HG03175 (cell line): ENCODE data around the gene ZP2.
"Not testable (repeated sequence)": the region's sequence is repeated elsewhere in the genome, so short reads cannot be mapped to it uniquely, and the experiment has no call there.

Source experiments
- ATAC-seq: cut with Tn5 transposase; IDR thresholded peaks from one replicate; pipeline ENCODE4 v1.9.1; 2021; ENCODE audit warnings: mild to moderate bottlenecking, moderate library complexity; ENCODE audit not compliant: unreplicated experiment

Gene ZP2

DNA sequence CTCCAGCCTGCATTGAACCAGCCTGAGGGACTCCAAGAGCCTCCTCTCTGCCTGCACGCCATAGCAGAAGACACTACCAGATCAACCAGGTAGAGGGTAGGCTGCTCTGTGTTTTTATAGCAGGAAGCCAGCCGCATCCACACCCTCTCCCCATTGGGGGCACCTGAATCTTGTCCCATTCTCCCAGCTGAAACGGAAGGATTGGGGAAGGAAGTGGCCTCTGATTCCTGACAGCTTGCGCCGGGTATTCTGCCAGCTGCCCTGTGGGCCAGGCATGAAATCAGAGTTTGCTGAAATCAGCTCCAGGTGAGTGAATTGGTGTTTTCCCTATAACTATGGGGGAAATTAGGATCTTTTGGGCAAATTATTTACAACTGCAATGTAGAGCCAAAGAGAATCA is at the start of gene ZP2:
Gene ZP2 (minus strand): TSS at position 89 of the 400 bp plus-strand sequence. CDS start 27 bp downstream, at position 62.
- ATAC-seq, result no peak

DNA sequence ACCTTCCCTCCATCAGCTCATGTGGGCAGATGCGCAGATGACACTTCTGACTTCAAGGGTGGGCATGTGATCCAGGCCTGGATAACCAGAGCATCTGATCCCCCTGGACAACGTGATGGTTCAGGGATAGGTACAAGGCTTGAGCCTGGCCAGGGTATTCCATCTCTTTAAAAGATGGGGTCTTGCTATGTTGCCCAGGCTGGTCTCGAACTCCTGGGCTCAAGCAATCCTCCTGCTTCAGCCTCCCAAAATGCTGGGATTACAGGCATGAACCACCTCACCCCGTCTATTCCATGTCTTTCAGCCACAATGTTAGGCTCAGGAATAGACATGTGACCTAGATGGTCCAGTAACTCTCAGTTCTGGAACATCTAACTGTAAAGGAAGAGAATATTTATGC is 45.9 kb upstream of the ZP2 start:
- ATAC-seq, result no peak

DNA sequence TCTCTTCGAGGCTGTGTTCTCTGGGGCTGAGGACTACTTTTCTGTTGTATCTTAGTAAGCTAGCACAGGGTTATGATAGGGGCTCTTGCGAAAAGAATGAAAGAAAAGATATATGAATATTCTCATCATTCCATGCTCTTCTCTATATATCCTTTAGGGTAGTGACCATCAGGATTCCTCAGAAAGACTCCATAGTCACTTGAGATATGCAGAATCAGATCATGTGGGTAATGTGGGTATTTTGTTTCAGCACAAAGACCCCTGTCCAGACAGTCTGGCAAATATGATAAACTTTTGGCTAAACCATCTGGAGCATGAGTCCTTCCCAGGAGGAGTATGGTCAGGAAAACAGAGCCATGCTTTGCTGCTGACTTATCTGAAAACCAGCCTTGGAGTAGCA is 45.3 kb upstream of the ZP2 start:
- ATAC-seq, result no peak

DNA sequence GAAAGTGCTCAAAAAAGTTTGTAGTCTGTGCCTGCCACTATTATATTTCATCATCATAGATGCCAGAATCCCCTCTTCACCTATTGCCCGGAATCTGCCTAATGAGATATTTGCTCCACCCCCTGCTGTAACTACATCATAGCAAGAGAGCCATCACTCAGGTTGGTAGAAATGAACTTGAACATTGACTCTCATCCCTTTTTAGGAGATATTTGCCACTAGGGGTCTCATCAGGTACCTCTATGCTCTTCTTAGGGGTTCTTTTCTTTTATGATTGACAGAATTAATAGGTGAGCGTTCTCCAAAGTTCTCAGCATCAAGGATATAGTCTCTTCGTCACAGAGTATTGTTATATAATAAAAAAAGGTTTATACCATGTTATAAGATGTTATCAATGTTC is 42.1 kb upstream of the ZP2 start:
- no peak for ATAC-seq

DNA sequence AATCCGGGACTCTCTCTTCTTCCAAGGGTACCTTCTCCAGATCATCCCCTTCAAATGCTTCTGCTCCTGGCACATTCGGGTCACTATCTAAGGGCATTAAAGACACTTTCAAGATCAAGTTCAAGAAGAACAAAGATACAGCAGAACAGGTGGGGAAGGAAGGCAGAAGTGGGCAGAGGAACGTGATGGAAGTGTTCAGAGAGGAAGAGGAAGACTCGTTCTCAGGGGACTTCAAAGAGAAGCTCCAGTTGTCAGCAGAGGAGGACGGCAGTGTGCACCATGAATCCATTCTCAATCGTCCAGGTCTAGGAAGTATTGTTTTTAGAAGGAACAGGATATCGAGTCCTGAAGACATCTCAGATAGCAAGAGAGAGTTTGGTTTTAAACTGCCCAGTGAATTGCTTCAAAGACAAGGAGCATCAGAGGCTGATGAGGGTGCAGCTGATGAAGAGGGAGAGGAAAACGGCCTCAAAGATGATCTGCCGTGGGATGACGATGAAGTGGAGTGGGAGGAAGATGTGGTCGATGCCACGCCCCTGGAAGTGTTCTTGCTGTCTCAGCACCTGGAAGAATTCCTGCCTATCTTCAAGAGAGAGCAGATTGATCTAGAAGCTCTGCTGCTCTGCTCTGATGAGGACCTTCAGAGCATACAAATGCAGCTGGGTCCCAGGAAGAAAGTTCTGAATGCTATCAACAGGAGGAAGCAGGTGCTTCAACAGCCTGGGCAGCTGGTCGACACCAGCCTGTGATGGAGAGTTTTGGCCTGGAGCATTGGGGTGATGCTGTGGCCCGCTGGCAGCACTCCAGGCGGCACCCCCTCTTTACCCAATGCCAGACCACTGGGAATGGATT is 38.9 kb upstream of the ZP2 start:
- ATAC-seq, result no peak

DNA sequence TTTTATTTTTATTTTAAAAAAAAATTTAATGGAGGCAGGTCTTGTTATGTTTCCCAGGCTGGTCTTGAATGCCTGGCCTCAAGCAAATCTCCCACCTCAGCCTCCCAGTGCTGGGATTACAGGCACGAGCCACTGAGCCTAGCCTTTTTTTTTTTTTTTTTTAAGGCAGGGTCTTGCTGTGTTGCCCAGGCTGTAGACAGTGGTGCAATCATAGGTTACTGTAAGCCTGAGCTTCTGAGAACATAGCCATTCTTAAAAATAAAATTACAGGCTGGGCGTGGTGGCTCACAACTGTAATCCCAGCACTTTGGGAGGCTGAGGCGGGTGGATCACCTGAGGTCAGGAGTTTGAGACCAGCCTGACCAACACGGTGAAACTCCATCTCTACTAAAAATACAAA is 36.8 kb upstream of the ZP2 start:
- not testable (repeated sequence) for ATAC-seq

DNA sequence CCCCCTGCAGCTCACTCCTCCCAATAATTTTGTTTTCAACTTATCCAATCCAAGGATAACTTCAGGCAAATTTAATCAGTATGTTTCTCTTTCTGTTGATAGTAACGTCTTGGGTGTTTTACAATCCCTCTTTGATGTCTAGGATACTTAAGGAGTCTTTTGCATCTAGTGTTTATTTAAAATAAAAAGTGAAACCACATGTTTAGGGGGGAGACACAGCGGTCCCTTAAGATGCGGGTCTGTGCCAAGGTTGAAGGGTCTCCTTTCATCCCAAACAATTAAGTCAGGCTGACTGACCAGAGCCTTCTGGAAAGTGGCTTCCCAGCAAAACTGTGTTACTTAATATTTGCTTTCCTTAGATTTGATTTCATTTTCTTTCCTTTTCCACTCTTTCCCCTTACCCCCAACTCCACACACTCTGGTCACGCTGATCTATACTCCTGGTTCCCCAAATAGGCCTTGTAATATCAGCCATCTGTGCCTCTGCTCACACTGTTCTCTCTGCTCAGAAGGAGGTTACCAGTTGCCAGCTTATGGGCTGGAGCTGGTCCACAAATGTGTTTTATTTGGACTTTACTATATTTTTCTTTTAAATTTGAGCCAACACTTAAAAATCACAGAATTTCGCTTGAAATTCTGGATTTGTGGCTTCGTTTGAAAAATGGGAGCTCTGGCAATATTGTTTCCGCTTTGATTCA is 33.3 kb upstream of the ZP2 start:
- ATAC-seq, result no peak

DNA sequence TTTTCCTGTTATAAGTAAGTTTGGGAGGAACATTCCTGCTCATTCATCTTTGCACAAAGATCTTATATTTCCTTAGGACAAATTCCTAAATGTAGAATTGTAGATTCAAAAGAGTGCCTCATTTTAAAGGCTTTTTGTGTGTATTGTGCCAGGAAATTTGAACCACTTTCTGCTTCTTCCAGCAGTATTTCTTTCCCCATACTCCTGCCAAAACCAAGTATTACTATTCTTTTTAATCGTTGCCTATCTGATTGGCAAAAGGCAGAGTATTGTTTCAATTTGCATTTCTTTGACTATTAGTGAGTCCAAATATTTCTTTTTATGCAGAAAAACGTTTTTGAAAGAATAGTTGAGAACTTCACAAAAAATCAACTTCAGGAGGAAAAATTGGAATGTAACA is 31.4 kb upstream of the ZP2 start:
- ATAC-seq, result no peak

DNA sequence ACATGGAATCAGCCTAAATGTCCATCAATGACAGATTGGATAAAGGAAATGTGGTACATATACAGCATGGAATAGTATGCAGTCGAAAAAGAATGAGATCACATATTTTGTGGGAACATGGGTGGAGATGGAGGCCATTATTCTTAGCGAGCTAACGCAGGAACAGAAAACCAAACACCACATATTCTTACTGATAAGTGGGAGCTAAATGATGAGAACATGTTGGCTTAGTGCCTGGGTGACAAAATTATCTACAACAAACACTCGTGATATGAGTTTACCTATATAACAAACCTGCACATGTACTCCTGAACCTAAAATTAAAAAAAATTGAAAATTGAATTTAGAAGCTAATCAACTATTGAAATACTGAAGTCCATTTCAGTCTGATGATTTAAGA is 28.3 kb upstream of the ZP2 start:
- ATAC-seq, result no peak

DNA sequence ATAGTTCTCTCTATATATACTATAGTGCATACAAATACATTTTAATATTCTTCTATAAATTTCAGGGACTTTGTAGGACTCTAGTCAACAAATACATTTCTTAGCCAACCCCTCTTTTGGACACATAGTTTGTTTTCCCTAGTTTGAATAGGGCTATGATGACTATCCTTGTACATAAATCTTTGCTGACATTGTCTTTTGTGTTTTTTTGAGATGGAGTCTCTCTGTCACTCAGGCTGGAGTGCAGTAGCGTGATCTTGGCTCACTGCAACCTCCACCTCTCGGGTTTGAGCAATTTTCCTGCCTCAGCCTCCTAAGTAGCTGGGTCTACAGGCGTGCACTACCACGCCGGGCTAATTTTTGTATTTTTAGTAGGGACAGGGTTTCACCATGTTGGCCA is 25.5 kb upstream of the ZP2 start:
- ATAC-seq, result no peak

DNA sequence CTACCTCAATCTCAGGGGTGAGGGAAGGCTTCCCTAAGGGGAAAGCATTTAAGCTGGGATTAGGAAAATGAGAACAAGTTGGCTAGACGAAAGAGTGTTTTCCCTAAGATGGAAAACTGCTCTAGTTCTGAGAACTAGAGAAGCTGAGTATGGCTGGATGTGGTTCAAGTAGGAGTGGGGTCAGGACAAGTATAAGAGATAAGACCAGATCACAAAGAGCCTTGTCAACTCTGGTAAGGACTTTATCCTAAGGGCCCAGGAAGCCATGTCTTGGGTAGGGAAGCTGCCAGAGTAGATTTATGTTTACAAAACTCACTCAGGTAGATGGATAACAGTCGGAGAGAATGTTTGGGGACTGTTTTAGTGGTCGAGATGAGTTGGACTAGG is 23.8 kb upstream of the ZP2 start:
- no peak for ATAC-seq

DNA sequence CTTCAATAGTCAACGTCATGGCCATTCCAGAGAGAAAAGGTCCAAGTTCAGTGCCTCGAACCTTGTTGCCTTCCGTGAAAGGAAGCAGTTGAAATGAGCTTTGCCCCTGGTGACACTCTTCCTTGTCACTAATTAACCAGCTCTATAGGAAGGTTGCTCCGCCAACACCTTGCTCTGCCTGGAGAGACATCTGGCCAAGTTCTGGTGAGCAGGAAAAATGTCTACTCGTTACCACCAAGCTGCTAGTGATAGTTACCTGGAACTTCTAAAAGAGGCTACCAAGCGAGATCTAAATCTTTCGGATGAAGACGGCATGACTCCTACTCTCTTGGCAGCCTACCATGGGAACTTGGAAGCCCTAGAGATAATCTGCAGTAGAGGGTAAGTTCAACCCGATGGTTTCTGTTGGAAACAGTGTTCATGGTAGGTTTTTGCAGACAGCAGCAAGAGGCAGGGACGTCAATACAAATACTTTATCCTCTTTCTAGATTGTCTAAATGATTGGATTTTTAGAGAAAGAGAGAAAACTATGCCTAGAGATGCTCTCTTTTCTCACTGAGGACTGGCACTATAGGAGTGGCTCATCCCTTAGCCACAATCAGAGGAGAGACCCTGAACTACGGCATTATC is 22.3 kb upstream of the ZP2 start, which contains the start of gene ANKS4B:
Gene ANKS4B (plus strand): TSS at position 179 of the 630 bp plus-strand sequence. CDS start 39 bp downstream, at position 218.
- no peak for ATAC-seq

DNA sequence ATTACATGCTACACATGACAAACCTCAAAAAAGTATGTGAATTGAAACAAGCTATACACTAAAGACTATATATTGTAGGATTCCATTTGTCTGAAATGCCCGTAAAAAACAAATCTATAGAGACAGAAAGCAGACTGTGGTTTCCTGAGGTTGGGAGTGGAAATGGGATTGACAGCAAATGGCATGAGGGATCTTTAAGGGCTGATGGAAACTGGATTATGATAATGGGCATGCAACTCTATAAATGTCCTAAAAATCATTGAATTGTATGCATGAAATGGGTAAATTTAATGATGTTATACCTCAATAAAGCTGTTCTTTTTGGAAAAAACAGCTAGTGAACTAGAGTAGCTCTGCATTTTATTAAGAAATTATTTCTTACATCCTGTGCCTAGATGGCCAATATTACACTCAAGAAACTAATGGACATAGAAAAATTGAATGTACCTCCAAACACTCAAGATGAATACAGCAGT is 21.7 kb upstream of the ZP2 start:
- ATAC-seq, result no peak

DNA sequence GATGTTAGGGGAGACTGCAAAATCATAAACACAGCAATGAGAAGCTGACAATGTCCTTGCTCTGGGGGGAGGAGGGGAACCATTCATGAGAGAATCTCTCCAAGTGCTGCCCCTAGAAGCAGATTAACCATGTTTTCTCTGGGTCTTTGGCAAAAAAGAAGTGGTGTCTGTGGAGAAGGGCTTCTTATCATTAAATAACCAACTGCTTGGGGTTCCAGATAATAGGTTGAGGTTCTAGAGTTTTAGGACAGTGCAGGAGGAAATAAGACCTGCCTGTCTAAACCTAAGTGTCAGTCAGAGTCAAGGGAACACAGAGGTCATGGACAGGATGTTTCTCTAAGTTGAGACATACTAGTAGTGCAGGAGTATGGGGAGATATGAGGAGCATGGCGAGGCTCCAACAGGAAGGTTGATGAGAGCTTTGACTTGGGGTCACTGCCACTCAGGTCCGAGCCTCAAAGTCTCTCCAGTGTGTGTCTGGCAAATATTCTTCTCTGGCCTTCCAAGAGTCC is 17.0 kb upstream of the ZP2 start:
- ATAC-seq, result no peak

DNA sequence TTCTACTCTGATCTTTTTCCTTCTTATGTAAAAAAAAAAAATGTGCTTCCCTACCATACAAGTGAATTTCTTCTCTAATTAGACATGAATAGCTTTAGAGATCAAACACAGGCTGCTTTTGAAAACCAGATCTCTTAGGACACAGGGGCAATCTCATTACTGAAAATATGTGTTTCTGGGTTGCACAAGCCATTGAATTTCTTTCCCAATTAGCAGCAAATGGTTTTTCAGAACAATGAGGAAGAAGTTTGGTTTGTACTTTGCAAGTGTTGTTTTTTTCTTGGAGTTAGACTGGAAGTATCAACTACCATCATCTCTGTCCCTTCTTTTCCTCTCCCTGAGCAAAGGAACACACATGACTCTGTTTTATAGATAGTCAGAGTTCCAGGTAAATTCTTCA is 16.5 kb upstream of the ZP2 start:
- no peak for ATAC-seq

DNA sequence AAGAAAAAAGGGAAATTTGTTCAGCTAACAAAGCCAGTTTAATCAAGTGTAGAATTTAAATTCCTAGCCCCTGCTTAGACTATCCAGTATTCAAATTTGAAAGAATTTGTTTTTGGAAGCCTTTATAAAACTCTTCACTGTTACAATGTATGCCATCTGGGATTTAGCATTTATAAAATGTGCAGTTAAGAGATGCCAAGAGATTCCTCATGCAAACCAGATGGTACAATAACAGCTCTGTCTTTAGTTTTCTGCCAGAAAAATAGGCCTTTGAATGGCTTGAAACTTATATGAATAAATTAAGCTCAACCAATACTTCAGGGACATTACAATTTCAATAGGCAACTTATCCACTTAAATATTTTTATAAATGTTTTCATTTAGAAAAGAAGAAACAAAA is 15.4 kb upstream of the ZP2 start:
- ATAC-seq, result no peak

DNA sequence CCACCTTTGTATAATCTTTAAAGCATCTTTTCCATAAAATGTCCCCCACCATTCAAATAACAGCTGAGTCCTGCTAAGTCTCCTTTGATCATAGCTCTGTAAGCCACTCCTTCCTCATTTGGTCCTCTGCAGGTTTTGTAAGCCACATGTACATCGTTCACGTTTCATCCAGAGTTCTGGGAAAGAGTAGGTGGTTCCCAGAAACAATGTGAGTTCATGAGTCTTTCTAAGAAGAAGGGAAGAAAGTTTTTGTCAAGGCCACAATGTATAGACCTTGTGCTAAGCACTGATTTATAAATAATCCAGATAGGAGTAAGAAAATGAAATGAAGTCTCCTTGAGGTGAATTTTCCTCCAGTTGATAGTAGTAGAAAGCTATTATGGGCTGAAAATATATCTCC is 13.4 kb upstream of the ZP2 start:
- ATAC-seq, result no peak

DNA sequence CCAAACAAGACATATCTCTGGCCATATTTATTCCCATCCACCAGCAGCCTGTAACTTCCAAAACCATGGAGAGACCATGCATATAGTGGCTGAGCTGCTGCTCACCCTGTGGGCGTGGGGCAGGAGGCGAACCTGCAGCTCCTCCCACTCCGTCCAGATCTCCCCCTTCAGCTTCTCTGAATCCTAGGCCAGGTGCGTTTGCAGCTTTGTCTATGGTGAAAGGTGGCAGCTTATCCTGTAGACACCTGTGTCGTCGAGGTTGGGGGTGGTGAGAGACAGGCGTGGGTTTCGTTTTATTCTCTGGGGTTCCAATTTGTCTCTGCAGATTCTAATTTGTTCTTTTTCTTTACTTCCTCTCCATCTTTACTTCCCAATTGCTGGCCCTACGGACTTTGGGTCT is 12.4 kb upstream of the ZP2 start:
- ATAC-seq, result no peak

DNA sequence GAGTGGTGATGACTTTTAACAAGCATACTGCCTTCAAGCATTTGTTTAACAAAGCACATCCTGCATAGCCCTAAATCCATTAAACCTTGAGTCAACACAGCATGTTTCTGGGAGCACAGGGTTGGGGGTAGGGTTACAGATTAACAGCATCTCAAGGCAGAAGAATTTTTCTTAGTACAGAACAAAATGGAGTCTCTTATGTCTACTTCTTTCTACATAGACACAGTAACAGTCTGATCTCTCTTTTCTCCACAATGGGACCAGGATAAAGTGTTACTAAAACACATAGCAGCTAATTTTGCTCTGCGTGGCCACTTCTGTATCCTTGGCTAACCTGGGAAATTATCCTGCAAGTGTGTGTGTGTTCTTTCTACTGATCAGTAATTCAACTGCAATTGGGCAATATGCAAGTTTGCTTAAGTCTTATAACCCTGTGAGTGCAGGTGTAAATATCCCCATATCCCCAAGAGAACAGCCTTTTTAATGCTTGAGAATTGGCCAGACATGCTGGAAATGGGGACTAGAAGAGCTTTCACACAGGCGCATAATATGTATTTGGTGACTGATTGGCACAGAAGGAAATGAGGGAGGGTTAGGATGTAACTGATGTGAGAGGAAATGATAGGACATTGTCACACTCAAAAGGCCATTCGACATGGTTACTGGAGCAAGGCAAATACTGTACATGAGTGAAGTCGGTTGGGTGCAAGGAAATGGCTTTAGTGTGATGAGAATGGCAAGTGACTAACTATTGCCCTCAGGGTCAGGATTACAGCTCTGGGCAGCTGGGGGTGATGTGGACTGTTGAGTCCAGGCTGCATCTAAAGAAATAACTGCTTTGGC is 11.3 kb upstream of the ZP2 start:
- no peak for ATAC-seq

DNA sequence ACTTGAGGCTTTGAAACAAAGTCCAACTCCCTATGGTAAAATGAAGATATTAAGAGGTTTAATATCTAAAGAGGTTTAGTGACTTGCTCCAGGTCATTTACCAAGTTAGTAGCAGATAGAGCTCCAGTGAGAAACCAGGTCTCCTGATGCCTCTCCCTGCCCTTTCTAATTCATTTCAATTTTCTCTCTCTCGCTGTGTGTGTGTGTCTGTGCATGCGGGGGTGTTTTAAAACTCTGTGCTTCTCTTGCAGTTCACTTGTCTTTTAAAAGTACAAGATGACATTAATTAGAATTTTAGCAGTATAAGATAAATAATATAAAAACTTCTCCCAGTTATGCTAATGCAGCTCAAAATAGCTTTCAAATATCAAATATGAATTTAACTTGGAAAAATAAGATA is 8.2 kb upstream of the ZP2 start:
- no peak for ATAC-seq

DNA sequence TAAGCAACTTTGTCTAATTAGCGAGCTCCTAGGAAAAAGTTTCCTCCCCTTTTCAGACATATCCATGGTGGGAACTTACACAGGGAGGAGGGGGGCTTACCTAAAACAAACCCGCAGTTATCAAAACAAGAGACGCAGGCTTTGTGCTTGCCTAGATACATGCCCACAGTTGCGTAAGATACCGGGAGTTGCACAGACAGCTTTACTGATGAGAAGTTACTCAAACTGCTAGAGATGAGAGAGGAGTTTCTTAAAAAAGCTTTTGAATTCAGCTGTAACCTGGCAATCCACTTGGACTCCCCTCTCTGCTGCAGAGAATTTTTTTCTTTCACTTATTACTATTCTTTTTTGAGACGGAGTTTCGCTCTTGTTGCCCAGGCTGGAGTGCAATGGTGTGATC is 6.8 kb upstream of the ZP2 start:
- no peak for ATAC-seq
